ENCODE data around the gene TAF5L.

TAF5L gene

DNA sequence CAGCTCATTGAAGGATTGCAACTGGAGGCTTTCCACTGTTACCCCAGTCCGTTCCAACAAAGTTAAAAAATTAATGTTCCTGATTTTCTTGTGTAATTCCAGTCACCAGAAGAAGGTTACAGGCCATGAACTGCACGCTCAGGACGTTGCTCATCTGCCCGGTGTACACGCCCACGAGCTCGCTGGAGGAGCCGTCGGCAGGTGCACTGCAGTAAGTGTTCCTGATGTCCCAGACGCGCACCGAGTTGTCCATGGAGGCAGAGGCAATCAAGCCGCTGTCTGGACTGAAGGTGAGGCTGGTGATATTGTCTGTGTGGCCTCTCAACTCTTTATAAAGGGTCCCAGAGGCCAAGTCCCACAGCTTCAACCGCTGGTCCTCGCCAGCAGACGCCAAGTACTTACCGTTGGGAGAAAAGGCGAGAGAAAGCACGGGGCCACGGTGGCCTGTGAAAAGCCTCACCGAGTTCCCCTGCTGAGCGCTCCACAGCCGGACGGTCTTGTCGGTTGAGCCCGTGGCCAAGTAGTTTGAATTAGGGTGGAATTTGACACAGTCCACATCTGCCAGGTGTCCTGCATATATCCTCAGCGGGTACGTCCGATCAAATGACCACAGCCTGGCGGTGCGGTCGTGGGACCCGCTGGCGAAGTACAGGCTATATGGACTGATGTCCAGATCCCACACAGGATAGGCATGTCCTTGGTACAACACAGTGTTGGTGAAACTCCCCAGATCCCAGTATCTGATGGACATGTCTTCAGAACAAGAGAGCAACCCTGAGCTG is 31.5 kb downstream of the TAF5L start:
- TF ChIP-seq, protein P1, sequence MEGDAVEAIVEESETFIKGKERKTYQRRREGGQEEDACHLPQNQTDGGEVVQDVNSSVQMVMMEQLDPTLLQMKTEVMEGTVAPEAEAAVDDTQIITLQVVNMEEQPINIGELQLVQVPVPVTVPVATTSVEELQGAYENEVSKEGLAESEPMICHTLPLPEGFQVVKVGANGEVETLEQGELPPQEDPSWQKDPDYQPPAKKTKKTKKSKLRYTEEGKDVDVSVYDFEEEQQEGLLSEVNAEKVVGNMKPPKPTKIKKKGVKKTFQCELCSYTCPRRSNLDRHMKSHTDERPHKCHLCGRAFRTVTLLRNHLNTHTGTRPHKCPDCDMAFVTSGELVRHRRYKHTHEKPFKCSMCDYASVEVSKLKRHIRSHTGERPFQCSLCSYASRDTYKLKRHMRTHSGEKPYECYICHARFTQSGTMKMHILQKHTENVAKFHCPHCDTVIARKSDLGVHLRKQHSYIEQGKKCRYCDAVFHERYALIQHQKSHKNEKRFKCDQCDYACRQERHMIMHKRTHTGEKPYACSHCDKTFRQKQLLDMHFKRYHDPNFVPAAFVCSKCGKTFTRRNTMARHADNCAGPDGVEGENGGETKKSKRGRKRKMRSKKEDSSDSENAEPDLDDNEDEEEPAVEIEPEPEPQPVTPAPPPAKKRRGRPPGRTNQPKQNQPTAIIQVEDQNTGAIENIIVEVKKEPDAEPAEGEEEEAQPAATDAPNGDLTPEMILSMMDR (conservative IDR thresholded peaks at IDR 0.05; ENCODE audit: control insufficient read depth, insufficient read depth, low read depth, low read length), result no peak
- DNase-seq (ENCODE audit: low read depth), result no peak

DNA sequence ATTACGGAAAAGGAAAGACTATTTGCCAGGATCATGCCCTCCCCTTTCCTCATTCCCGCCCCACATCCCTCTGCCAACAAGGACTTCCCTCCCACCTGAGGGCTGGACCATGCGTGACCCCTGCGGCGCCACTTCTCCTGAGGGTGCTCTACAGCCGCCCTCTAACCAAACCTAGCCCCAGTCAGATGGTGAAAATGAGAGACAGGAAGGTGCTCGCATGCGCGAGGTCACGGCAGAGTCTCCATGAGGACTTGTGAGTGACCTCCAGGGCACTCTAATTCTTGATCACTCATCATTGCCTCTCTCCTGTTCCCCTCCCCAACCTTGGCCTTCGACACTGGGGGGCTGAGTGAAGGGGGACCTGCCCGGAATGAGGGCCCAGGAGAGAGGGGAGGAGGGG is 32.1 kb downstream of the TAF5L start:
- no peak overlapping the region for H3K4me3 ChIP-seq (ENCODE audit: control insufficient read depth, low read depth, low read length)
- TF ChIP-seq, protein P1 (conservative IDR thresholded peaks at IDR 0.05; ENCODE audit: control insufficient read depth, insufficient read depth, low read depth, low read length), result no peak
- no peak for DNase-seq (ENCODE audit: low read depth)

More for the DNA sequence above, 31.5 kb downstream of the TAF5L start:
- no peak overlapping the region for H3K4me3 ChIP-seq (ENCODE audit: control insufficient read depth, low read depth, low read length)

DNA sequence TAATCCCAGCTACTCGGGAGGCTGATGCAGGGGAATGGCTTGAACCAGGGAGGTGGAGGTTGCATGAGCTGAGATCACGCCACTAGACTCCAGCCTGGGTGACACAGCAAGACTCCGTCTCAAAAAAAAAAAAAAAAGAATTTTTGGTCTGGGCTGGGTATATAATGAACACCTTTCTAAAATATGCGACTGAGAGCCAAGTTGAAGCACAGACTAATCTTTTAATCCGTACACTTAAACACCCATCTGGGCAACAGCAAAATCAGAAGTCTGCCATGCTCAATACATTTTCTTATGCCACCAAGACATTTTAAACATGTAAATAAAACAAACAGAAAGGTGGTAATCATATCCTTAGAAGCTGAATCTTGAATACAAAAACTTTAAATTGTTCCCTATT is 35.8 kb downstream of the TAF5L start:
- no peak for DNase-seq (ENCODE audit: low read depth)
- TF ChIP-seq, protein P1 (conservative IDR thresholded peaks at IDR 0.05; ENCODE audit: control insufficient read depth, insufficient read depth, low read depth, low read length), result no peak
- H3K4me3 ChIP-seq (ENCODE audit: control insufficient read depth, low read depth, low read length), result no peak overlapping the region

DNA sequence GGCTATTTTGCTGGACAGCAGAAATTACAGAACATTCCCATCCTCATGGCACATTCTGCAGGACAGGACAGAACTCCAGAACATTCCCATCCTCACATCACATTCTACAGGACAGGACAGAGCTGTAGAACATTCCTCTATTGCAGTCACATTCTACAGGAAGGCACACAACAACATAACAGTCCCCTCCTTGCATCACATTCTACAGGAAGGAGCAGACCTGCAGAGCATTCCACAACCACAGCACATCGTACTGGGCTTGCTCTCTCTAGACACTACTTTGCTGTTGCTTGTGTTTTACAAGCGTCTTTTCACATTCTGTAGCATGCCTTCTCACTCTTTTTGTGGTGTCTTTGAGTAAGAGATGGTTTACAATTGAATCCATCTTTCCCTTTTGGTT is 40.6 kb downstream of the TAF5L start:
- no peak overlapping the region for H3K4me3 ChIP-seq (ENCODE audit: control insufficient read depth, low read depth, low read length)
- no peak for DNase-seq (ENCODE audit: low read depth)
- TF ChIP-seq, protein P1 (conservative IDR thresholded peaks at IDR 0.05; ENCODE audit: control insufficient read depth, insufficient read depth, low read depth, low read length), result no peak

DNA sequence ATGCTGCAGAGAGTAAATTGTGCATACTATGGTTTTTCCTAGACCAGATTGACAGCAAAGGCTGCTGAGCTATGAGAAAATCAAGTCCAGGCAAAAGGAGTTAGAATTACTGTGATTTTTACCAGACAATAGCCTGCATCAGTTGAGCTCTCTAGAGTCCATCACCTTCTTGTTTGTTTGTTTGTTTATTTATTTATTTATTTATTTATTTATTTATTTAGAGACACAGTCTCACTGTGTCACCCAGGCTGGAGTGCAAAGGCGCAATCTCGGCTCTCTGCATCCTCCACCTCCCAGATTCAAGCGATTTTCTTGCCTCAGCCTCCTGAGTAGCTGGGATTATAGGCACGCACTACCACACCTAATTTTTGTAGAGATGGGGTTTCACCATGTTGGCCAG is 43.2 kb downstream of the TAF5L start:
- no peak overlapping the region for H3K4me3 ChIP-seq (ENCODE audit: control insufficient read depth, low read depth, low read length)
- no peak for DNase-seq (ENCODE audit: low read depth)
- TF ChIP-seq, protein P1 (conservative IDR thresholded peaks at IDR 0.05; ENCODE audit: control insufficient read depth, insufficient read depth, low read depth, low read length), result no peak

DNA sequence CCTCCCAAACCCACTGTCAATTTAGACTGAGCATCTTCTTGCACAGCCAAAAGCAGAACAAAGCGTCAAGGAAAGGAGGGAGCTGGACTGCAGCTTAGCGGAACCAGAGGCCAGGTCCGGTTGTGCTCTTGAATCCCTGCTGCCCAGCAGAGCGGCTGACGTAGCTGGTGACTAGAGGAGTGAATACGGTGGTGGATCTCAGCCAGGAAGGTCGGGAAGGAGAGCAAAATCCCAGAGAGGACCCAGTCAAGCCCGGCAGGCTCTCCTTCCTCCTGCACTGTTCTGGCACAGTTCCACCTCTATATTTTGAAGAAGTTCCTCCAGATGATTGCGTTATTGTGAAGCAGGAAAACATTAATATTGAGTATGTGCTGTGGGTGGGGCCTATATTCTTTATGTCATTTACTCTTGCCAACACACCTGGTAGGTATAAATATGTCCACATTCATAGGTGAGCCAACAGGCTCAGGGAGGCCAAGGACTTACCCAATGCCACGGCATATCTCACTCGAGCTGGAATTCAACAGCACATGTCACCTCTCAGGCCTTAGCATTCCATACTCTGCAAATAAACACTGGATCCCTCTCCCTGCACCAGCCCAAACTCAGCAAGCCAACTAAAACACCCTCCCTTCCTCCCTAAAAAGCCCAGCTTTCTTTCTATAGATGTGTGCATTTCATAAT is 43.8 kb downstream of the TAF5L start:
- H3K4me3 ChIP-seq (ENCODE audit: control insufficient read depth, low read depth, low read length), result no peak overlapping the region
- peak; percentile 71 for DNase-seq (ENCODE audit: low read depth)
- TF ChIP-seq, protein P1 (conservative IDR thresholded peaks at IDR 0.05; ENCODE audit: control insufficient read depth, insufficient read depth, low read depth, low read length), result no peak
